HG03457 (cell line): ENCODE data around the gene SF3A2.

Experiments
- ATAC-seq: cut with Tn5 transposase; IDR thresholded peaks from one replicate; pipeline ENCODE4 v1.9.1; 2021; ENCODE audit warnings: moderate number of reproducible peaks; ENCODE audit not compliant: unreplicated experiment

Gene SF3A2

DNA sequence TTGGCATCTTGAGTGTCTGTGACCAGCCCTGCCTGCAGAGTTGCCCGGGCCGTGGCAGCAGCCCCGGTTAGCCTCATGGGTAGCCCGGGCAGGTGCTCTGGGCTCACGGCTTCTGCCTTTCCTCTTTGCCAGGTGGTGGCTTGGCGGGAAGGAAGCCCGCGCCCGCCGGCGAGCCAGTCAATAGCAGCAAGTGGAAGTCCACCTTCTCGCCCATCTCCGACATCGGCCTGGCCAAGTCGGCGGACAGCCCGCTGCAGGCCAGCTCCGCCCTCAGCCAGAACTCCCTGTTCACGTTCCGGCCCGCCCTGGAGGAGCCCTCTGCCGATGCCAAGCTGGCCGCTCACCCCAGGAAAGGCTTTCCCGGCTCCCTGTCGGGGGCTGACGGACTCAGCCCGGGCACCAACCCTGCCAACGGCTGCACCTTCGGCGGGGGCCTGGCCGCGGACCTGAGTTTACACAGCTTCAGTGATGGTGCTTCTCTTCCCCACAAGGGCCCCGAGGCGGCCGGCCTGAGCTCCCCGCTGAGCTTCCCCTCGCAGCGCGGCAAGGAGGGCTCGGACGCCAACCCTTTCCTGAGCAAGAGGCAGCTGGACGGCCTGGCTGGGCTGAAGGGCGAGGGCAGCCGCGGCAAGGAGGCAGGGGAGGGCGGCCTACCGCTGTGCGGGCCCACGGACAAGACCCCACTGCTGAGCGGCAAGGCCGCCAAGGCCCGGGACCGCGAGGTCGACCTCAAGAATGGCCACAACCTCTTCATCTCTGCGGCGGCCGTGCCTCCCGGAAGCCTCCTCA is 10.4 kb upstream of the SF3A2 start:
- ATAC-seq: no peak

DNA sequence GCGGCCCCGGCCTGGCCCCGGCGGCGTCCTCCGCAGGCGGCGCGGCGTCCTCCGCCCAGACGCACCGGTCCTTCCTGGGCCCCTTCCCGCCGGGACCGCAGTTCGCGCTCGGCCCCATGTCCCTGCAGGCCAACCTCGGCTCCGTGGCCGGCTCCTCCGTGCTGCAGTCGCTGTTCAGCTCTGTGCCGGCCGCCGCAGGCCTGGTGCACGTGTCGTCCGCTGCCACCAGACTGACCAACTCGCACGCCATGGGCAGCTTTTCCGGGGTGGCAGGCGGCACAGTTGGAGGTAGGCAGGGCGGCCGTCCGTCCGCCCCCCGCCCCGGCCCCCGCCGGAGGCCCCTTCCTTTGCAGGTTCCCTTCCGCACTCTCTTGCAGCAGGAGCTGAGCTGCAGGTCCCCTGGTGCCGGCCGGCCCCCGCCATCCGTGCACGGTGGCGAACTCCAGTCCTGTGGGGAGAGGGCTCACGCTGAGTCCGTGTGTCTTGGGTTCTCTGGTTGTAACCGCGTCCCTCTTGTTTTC is 9.7 kb upstream of the SF3A2 start:
- no peak for ATAC-seq

DNA sequence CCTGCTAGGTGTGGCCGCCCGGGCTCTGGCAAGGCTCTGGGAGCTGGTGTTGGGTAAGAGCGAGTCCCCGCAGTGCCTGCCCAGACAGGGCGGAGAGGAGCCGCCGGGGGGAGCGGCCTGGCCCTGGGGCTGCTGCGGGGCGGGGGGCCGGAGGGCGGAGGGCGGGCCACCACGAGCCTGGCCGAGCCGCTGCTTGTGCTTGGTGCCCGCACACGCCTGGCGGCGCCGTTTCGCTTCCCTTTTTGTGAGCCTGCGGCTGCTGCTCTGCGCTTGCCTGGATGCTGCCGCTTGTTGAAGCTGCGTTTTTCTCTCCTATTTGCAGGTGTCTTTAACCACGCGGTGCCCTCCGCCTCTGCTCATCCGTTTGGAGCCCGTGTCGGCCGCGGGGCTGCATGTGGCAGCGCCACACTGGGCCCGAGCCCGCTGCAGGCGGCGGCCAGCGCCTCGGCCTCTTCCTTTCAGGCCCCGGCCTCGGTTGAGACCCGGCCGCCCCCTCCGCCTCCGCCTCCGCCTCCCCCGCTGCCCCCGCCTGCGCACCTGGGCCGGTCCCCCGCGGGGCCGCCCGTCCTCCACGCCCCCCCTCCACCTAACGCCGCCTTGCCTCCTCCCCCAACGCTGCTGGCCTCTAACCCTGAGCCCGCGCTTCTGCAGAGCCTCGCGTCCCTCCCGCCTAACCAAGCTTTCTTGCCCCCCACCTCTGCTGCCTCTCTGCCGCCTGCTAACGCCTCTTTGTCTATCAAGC is 9.0 kb upstream of the SF3A2 start:
- ATAC-seq: no peak

DNA sequence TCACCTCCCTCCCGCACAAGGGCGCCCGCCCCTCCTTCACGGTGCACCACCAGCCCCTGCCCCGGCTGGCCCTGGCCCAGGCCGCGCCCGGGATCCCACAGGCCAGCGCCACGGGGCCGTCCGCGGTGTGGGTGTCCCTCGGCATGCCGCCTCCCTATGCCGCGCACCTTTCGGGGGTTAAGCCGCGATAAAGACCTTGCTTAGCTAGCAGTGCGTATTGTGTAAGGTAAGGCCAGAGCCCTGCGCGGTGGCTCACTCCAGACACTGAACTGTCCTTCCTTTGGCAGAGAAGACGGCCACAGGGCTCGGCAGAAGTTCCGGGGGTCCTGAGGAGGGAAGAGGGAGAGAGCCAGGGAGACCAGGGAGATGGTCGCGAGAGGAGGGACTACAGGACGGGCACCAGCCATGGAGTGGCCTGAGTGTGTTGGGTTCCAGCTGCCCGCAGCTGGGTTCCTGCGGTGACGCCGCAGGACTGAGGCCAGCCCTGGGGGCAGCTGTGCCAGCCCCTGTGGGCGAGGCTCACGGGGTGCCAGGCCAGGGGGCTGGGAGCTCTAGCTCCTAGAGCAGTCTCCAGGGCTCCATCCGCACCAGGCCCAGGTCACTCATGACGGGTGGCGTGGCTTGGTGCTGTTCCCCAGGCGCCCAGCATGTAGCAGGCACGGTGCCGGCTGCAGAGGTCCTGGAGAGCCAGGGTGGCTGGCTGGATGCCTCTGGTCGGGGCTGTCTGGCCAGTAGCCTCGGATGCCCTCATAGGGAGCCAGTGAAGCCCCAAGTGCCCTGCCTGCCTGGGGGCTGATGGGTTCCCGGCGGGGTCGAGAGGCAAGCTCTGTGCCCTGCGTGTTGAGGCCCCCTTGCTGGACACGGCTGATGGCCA is 8.2 kb upstream of the SF3A2 start:
- ATAC-seq: no peak

DNA sequence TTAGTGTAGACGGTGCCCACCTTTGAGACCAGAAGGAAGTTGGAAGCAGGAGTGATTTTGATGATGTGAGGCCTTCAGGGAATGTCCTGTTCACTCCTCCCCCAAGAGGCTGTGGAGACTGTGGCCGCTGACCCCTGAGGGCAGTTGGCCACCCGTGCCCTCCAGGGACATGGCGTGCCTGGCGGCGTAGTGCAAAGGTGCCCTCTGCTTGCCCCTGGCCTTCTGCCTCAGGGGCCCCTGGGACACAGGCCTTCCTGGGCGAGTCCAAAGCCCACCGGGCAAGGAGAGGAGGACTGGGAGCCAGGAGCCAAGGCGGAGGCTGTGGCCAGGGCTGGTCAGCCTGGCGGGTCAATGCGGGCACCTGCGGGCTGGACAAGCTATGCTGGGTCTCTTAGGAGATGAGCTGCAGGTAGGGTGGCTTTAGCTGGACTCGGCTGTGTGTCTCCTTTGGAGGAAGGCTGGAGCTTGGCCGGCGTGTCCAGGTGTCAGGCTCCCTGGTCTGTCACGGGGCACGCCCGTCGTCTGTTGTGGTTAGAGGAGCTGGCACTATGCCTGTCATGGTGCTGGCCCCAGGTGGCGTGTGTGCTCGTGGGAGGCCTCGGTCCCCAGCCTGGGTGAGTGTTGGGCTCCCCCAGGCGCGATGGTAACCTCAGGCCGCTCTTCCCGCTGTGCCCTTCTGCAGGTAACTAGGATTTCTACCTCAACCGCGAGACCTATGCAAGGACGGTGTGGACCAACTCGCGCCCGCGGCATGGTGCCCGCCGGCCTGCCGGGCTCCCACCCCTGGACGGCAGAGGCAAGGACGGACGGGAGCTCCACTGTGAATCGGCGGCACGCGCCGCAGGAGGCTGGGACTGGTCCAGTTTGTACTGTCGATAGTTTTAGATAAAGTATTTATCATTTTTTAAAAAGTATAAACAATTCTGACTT is 7.3 kb upstream of the SF3A2 start:
- no peak for ATAC-seq

DNA sequence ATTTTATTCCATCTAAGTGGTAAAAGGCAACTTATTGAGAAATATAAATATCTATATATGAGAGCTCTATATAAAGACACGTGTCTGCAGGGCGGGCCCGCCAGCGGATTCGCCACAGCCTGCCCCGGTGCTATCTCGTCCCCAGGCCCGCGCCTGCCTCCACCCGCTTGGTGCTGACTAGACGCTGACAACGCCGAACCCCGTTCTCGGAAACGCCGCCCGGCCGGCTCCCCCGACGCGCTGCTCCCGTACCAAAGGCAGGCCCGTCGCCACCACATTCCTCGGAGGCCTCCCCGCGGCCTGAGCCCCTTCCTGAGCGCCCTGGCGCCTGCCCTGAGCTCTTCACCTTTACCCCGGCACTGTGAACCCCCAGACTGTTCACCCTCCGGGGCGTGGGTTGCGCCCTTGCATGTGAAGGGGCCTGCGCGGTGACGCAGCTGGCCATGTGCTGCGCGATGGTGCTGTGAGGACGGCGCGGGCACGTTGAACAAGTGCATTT is 6.5 kb upstream of the SF3A2 start:
- ATAC-seq: no peak

DNA sequence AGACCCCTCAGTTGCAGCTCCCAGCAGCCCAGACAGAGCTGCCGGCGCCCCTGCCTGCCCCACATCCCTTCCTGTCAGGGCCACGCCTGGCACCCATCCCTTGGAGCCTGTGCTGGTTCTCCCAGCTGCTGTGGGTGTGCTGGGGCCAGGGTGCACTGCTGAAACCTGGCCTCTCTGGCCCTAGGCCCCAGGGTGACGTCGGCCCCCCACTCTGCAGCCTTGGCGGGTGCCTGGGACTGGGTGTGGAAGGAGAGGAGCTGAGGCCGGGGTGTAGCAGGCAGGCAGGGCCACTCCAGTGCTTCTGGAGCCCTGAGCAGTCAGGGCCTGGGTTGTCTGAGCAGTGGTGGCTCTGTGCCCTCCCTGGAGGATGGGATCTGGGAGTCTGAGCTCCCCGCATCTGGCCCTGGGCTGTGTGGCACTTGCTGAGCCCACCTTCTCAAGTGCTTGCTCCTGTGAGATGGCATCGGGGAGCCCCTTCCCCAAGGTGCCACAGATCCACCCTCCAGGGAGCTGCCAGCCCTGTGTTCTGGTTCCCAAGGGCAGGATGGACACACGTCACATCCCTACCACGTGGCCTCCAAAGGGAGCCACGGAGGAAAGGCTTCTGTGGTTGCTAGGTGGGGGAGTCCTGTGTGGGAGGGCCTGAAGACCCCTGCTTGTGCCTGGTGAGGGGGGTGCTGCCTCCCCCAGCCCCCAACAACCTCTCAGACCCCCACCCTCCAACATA is 5.7 kb upstream of the SF3A2 start:
- no peak for ATAC-seq

DNA sequence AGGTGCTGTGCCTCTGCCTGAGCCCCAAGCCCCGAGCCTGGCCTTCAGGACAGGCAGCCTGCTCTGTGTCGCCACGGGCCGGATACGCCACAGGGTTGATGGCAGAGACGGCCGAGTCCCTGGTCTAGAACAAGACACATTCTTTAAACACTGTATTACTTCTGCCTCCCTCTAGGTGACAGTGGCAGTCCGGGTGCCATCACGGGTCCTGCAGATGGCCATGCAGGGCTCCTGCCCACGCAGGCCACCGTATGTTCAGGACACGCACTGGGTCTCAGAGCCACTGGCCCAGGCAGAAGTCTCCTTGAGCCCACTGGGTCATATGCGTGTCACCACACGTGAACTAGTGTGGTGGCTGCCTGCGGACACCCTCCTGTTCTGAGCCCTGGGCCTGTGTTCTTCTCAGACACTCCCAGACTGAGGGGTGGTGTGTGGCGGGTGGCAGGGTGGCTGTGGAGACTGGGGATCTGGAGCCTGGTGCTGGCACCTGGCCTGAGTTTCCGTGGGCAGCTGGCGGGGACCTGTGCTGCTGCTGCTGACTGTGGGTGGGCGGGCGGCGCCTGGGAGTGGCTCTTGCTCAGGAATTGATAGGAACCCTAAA is 4.9 kb upstream of the SF3A2 start:
- ATAC-seq: no peak

DNA sequence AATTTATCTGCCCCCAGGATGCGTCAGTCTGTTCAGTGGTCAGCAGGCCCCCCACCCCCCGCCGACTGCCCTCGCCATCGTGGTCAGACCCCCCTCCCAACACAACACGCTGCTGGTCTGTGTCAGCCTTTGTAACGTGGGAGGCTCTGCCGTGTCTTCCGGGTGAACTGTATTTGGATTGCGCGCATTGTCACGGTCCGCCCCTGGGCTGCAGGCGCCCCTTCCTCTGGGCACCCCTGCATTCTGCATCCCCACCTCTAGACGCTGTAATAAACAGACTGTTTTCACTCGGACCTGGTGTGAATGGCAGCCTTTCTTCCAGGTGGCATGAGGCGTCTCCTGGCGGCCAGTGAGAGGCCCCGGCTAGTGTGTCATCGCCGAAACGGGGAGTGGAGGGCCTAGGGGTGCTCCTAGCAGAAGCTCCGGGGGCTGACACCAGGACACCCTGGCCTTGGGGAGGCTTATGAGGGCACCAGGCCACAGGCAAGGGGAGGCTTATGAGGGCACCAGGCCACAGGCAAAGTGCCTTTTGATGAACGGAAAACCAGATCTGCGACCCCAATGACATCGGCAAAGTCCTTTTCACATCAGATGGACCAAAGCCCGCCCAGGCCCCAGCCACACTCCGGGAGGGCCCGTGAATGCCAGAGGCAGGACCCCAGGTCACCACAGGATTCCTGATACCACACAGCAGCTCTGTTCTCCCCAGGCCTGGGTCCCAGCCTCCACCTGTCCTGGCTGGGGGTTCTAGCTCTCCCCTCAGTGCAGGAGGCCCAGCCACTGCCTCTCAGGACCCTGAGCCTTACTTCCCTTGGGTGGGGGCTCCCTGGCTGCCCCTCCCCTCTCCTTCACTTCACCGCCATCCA is 4.1 kb upstream of the SF3A2 start:
- no peak for ATAC-seq

DNA sequence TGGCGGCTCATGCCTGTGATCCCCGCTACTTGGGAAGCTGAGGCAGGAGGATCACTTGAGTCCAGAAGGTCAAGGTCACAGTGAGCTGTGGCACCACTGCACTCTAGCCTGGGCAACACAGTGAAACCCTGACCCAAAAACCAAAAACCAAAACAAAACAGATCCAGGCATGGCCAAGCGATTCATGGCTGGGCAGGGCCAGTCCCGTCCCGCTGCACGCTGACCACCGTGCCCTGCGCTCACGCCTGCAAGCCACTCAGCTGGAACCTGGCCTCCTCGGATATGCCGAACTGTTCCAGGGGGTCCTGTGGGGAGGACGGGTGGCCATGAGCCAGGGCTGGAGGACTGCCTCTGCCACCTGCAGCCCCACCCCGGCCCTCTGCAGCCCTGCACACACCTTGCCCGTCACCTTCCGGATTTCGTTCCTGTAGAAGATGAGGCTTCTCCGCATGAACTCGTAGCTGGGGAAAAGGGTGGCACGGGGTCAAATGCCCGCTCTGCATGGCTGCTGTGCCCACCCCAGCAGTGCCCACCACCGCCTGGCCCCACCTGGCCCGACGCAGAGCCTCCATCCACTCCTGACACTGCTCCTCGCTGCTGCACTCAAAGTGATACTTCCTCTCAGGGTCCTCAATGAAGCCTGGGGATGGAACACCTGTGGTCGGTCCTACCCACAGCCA is 2.9 kb upstream of the SF3A2 start:
- ATAC-seq: no peak

DNA sequence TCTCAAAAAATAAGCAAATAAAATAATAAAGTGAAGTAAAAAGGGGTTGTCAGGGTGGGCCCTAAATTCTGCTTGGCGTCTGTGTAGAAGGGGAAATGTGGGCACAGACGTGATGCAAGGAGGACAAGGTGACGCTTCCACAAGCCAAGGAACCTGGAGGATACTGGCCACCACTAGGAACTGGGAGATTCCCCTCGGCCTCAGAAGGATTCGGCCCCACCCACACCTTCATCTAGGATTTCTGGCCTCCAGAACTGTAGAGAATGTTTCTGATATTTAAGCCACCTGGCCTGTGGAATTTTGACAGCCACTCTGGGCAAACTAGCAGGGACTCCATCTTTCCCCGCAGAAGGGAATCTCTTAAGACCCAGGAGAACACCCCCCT is 1.6 kb upstream of the SF3A2 start:
- ATAC-seq: no peak

DNA sequence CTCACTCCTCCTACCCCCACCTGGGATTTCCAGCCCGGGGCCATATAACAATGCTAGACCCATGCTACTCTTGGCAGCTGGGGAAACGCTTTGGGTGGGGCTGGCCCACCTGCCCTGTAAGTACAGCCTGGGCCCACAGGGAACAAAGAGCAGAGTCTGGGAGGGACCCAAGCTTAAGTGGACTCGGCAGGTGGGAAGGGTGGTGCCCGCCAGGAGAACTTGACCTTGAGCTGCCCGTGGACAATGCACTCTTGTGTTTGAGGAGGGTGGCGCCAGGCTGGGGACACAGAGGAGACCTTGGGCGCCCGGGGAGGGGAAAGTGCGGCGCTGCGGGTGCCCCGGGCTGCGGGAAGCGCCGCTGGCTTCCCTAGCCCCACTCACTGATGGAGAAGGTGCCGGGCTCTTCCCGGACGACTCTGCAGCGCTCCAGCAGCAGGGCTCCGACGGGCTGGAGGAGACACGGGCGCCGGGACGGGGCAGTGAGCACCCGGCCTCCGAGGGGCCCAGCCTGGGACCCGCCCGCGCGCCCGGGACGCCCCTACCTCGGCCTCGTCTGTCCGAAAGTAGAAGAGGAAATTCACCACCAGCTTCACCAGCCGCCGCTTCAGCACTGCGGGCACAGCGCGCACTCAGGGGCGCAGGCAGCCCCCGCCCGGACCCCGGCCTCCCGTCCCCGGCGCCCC is 1.1 kb upstream of the SF3A2 start:
- ATAC-seq: no peak

DNA sequence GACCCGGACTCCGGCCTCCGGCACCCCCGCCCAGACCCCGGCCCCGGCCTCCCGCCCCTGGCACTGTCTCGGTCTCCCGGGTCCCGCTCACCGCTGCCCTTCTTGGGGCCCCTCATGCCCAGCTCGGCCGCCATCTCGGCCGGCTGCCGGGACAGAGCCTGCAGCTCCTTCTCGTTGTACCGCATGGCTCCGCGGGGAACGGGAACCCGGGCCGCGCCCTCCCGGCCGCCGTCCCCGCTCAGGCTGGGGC is 635 bp upstream of the SF3A2 start:
- no peak for ATAC-seq

DNA sequence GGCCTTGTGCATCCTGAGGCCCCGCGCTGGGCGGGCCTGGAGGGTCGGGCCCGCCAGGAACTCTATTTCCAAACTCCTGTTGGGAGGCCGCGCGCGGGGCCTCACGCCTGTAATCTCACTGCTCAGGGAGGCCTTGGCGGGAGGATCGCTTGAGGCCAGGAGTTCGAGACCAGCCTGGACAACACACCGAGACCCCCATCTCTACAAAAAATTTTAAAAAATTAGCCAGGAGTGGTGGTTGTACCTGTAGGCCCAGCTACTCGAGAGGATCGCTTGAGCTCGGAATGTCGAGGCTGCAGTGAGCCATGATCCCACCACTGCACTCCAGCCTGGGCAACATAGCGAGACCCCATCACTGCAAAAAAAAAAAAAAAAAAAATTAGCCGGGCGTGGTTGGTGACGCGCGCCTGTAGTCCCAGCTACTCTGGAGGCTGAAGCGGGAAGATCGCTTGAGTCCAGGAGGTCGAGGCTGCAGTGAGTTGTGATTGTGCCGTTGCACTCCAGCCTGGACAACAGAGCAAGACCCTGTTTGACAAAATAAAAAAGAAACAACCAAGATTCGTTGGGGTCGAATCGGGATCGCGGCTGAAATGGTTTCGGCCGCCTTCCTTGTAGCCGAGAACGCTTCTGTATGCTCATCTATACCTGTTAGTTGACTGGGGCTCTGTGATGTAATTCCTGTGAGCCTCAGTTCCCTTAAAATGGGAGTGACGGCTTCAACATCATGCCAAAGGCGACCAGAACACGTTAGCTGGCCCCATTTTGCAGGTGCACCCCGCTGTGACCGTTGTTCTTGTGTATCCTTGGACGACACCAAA is 636 bp downstream of the SF3A2 start:
- ATAC-seq: no peak

DNA sequence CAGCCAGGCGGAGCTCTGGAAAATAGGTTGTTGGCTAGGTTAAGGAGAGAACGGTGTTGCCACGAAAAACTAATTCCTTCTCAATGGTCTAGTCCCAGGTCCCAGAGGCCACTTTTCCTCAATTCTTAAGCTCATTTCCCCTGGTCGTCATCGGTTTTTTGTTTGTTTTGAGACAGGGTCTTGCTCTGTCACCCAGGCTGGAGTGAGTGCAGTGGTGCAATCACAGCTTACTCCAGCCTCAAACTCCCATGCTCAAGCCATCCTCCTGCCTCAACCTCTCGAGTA is 1.2 kb downstream of the SF3A2 start:
- ATAC-seq: no peak

DNA sequence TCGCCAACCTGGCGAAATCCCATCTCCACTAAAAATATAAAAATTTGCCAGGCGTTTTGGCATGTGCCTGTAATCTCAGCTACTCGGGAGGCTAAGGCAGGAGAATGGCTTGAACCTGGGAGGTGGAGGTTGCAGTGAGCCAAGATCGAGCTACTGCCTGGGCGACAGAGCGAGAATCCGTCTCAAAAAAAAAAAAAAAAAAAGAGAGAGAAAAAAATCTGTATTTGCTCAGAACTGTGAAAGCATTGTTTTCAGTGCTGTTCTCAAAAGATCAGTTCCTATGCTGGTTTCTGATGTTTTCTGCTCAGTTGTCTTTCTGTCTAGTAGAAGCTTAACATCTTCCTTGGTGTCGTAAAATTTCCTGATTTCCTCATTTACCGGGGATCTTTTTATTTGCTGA is 2.5 kb downstream of the SF3A2 start:
- ATAC-seq: no peak
